Stimulated activated CD8-positive, alpha-beta memory T cell treated with anti-CD3 and anti-CD28 coated beads, Interleukin-12 subunit alpha, Interleukin-12 subunit beta, amount 100 ng/mL, for 24 hours (primary cell): ENCODE data around the gene SLC16A11.
A peak's percentile ranks its signal among the peaks of the same experiment; 100 is the strongest.

Experiments used
- DNase-seq: peaks from one replicate; pipeline ENCODE4 v3.0.0-alpha.2; 2020; ENCODE audit errors: extremely low read depth

Gene SLC16A11

DNA sequence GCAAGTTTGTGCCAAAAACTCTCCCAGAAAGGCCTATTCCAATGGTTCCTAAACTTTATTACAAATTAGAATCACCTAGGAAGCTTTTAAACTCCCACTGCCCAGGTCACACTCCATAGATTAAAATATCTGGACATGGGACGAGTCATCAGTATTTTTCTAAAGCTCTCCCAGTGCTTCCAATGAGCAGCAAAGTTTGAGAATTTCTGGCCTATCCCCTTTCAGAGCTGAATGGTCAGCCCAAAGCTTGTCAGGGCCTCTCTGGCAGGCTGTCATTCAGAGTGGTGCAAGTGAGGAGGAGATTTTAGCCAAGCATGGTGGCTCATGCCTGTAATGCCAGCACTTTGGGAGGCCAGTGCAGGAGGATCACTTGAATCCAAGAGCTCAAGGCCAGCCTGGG, 18.6 kb downstream of the SLC16A11 start:
- no peak for DNase-seq

GRCh38 chr17:7024402-7024785, 19.5 kb downstream of the SLC16A11 start:
- no peak for DNase-seq

GRCh38 chr17:7023576-7024401, 20.1 kb downstream of the SLC16A11 start:
- DNase-seq, result peak; percentile 84

GRCh38 chr17:7022781-7023571, 20.9 kb downstream of the SLC16A11 start, which contains the start of gene BCL6B:
TSS of gene BCL6B (plus strand) at chr17:7023050. CDS start at chr17:7023672, 622 bp downstream.
- DNase-seq, result no peak

GRCh38 chr17:7021993-7022778, 21.7 kb downstream of the SLC16A11 start:
- DNase-seq, result no peak

GRCh38 chr17:7020894-7021664, 22.8 kb downstream of the SLC16A11 start:
- no peak for DNase-seq

DNA sequence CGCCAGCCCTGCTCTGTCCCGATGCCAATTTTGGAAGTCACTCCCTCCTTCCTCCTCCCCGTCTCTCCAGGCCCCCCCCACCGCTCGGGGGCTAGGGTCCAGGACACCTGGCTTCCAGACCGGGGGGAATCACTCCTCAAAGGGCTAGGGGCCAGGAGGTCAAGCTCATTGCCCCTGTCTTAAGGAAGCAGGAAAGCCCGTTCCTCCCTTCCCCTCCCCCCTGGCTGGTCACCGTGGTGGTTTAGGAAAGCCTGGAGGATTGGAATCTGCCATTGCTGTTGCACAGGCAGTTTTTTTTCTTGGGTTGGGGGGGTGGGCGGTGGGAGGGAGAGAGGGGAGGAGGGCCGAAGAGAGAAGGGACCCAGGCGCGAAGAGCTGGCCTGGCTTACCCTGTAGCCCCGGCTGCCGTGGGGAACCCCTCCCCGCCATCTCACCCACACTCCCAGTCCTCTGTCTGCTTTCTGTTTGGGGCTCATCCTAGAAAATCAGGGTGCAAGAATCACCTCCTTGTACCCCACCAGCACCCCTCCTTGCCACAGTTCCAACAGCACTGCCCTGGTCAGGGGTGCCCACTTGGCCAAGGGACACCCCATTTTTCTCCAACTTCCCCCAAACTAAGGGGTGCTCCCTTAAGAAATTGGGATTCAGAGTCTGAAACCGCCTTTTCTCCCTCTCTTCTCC, 23.9 kb downstream of the SLC16A11 start:
- no peak for DNase-seq

DNA sequence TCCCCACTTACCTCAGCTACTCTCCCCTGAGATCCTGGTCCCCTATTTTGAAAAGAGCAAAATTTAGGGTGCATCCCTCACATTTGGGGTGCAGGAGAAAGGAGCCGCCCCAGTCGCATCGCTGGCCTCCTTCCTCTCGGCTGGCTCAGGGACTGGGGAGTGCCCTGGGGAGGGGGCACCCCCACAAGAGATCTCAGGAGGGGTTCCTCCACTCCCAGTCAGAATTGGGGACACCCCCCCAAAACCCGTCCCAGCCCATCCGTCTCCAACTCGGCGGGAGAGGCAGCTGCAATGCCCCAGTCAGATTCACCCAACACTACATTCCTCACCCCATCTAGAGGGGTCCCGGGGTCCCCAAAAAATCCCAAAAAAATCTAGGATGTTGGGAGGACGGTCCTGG, 24.5 kb downstream of the SLC16A11 start:
- DNase-seq, result no peak

- DNase-seq, result no peak
Measured at GRCh38 chr17:7018331-7018964, 25.4 kb downstream of the SLC16A11 start.

GRCh38 chr17:7017827-7018200, 26.1 kb downstream of the SLC16A11 start:
- no peak for DNase-seq

GRCh38 chr17:7016886-7017826, 26.7 kb downstream of the SLC16A11 start:
- DNase-seq, result no peak

DNA sequence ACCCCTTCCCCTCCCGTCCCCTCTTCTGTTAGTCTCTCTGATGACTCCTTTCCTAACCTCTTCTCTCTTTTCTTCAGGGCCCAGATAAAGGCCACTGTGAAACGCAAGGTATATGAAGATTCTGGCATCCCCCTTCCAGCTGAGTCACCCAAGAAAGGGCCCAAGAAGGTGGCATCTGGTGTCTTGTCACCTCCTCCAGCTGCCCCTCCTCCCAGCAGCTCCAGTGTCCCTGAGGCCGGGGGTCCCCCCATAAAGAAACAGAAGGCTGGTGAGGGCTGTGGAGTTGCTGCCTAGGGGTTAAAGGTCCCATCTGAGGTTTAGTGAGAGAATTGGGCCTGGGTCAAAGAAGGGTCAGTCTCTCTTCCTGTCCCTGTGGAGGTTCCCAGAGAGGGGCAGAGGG, 27.5 kb downstream of the SLC16A11 start:
- DNase-seq, result no peak

DNA sequence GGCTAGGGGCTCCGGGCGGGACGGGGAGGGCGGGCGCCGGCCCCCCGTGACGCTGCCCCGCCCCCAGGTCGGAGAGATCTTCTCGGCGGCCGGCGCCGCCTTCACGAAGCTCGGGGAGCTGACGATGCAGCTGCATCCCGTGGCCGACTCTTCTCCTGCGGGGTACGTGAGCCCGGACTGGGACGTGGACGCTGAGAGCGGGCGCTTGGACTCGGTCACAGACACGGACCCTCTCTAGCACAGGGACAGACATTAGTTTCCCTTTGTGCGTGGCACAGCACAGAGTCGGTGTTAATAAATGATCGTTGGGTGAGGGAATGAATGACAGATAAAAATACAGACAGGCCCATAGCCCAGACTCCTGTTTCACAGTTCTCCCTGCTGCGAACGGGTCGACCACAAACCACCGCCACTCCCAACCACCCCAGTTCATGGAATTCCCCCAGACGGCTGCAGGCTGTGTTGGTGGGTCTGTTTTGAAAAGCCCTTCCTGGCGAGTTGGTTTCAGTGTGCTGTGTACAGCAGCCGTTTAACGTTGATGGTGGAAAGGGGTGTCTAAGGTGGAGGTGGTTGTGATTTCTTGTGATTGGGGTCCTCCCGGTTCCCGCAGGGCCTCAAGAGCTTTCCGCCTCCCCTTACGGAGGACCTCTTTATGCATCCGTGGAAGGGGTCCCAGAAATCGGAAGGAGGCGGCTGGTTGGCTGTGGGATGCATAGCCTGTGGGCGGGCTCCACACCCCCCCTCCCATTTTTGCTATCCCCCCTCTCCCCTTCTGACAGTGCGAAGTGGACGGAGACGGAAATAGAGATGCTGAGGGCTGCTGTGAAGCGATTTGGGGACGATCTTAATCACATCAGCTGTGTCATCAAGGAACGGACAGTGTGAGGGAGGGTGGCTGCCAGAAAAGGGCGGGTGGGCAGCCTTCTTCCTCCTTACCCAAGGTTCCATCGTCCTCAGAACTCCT, 28.6 kb downstream of the SLC16A11 start:
- peak; percentile 62 for DNase-seq

- DNase-seq, result peak; percentile 96
Measured at GRCh38 chr17:7014261-7014994, 29.5 kb downstream of the SLC16A11 start.

- no peak for DNase-seq
Measured at GRCh38 chr17:7011942-7012254, 32.0 kb downstream of the SLC16A11 start.

- DNase-seq, result no peak
Measured at GRCh38 chr17:7011415-7011814, 32.5 kb downstream of the SLC16A11 start.

- no peak for DNase-seq
Measured at GRCh38 chr17:7010523-7010922, 33.4 kb downstream of the SLC16A11 start.

DNA sequence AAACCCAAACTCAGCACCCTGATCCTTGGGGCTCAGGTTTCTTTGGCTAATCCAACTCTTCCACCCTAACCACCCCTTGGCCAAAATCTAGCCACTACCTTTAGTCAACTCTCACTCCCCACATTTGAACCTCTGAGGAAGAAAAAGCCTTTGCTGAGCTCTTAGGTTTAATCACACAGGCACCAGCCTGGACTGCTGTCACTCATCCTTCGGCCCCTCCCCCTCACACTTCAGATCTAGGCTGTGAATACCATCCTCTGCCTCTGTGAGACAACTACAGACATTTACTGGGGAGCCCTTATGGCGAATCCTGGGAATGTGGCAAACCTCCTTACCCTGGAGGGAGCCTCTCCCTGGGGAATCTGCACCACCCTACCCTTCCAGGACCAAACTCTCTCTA, 36.7 kb downstream of the SLC16A11 start:
- DNase-seq, result no peak
